ENCODE measurements around the gene NFATC1. TPM values are rescaled to one million over a fixed set of nuclear protein-coding genes. Genes with fewer than 3 reads are reported as not detected.
A peak's percentile ranks its signal among the peaks of the same experiment; 100 is the strongest.

Gene NFATC1
- total and polyA plus RNA-seq, 2 experiments from 2014 or later, result 7.5 to 9.8 TPM

DNA sequence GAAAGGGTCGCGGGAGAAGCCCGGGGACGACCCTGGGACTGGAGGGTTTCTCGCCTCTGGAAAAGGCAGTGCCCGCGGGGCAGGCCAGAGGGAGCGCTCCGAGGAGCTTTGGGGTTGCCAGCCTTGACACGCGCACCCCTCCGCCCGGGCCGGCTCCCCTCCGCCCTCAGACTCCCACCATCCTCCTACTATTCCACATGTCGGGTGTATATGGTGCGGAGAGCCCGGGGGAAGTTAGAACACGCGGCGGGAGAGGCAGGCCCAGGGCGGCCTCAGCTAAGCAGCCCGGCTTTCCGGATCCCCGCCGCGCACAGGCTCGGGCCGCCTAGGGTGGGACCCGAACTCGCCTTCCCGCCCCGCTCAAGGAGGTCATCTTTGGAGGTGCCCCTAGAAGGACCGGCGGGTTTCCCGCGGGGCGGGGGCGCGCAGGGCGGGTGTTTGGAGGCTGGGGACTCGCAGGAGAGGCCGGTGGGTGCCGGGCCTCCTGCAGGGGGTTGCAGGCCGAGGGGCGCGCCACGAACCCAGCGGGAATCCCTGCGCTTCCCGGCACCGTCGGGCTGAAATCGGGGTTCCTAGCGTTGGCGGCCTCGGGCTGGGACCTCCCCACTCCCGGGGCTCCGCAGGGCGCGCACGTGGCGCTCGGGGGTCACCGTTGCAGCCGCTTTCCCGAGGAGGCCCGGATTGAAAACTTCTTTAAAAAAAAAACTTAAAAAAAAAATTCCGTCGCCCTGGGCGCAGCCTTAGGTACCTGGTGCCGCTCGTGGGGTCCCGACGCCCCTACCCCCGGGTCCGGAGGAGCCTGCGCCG, 3.7 kb downstream of the NFATC1 start:
- peak; percentile 29 for DNase-seq
- Histone ChIP-seq H3K79me2 (ENCODE audit: insufficient read depth) (peaks cover 6% of the 10 kb centered on the region; the same call in 1 of the 2 replicates), H3K4me3 (peak overlapping the region; percentile 85), H3K9me2 (ENCODE audit: insufficient read depth) (no peaks in the 10 kb centered on the region), H3K27ac (no peak overlapping the region), H4K20me1 (ENCODE audit: insufficient read depth) (no peaks in the 10 kb centered on the region), H3K9me3 (ENCODE audit: low read depth) (no peaks in the 10 kb centered on the region), H3K27me3 (replicated peaks; ENCODE audit: insufficient read depth) (no peaks in the 10 kb centered on the region), H3K4me1 (ENCODE audit: insufficient read depth) (peaks cover 7% of the 10 kb centered on the region), H3K4me2 (ENCODE audit: unreplicated experiment) (peak overlapping the region; percentile 33), H3K9ac (peak overlapping the region; percentile 82), H2AFZ (peak overlapping the region; percentile 42), H3F3A (ENCODE audit: insufficient read depth) (peaks cover 6% of the 10 kb centered on the region; the same call in 1 of the 2 replicates), H3K36me3 (ENCODE audit: low read depth) (no peaks in the 10 kb centered on the region)
- TF ChIP-seq EZH2 (IDR thresholded peaks at IDR 0.05; ENCODE audit: insufficient read depth, poor library complexity, severe bottlenecking), result no peak
- no peak for TF ChIP-seq EZH2phosphoT487 (IDR thresholded peaks at IDR 0.05; ENCODE audit: insufficient read depth, low read depth)
- WGBS, 2 experiments (ENCODE audit: low coverage in 1 of 2, low lambda C conversion rate in 2 of 2, missing lambda C conversion rate in 2 of 2), result 52 to 57% methylated on average over 53 to 68 of the region's 79 CpGs
- in situ Hi-C loops (cut with MboI), result no loop called here

DNA sequence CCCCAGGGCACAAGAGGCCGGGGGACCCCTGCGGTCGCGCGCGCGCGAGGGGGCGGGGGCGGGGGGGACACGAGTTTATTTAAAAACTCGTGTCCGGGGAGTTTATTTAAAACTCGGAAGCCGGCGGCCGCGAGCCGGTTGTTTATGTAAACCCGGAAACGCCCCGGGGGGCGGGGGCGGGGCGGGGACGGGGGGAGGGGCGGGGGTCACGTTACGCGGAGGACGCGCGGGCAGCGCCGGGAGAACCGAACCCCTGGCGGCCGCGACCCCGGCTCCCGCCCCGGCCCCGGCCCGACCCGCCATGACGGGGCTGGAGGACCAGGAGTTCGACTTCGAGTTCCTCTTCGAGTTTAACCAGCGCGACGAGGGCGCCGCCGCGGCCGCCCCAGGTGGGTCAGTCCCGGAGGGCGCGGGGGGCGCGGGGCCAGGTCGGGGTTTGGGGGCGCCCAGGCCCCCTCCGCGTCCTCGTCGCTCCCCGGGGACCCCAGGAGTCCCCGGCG, 4.4 kb downstream of the NFATC1 start:
- Histone ChIP-seq H3K9ac (peak overlapping the region; percentile 82), H3K36me3 (ENCODE audit: low read depth) (no peaks in the 10 kb centered on the region), H3K4me3 (peak overlapping the region; percentile 85), H3K27me3 (replicated peaks; ENCODE audit: insufficient read depth) (no peaks in the 10 kb centered on the region), H2AFZ (peak overlapping the region; percentile 74), H3K27ac (no peak overlapping the region), H3K4me2 (ENCODE audit: unreplicated experiment) (peak overlapping the region; percentile 80), H3K79me2 (ENCODE audit: insufficient read depth) (peaks cover 13% of the 10 kb centered on the region), H4K20me1 (ENCODE audit: insufficient read depth) (no peaks in the 10 kb centered on the region), H3K4me1 (ENCODE audit: insufficient read depth) (peaks cover 7% of the 10 kb centered on the region), H3K9me3 (ENCODE audit: low read depth) (no peaks in the 10 kb centered on the region), H3K9me2 (ENCODE audit: insufficient read depth) (no peaks in the 10 kb centered on the region), H3F3A (ENCODE audit: insufficient read depth) (peaks cover 6% of the 10 kb centered on the region; the same call in 1 of the 2 replicates)
- in situ Hi-C loops (cut with MboI), result no loop called here
- WGBS, 2 experiments (ENCODE audit: low coverage in 1 of 2, low lambda C conversion rate in 2 of 2, missing lambda C conversion rate in 2 of 2), result 2% methylated on average over 16 to 34 of the region's 71 CpGs
- peak; percentile 77 for DNase-seq
- TF ChIP-seq EZH2 (IDR thresholded peaks at IDR 0.05; ENCODE audit: insufficient read depth, poor library complexity, severe bottlenecking) (no peak), EZH2phosphoT487 (IDR thresholded peaks at IDR 0.05; ENCODE audit: insufficient read depth, low read depth) (no peak)

- Histone ChIP-seq H3K9me2 (ENCODE audit: insufficient read depth) (no peaks in the 10 kb centered on the region), H3K79me2 (ENCODE audit: insufficient read depth) (peaks cover 19% of the 10 kb centered on the region), H3K36me3 (ENCODE audit: low read depth) (no peaks in the 10 kb centered on the region), H2AFZ (peak overlapping the region; percentile 74; the same call in 1 of the 2 replicates), H3K9me3 (ENCODE audit: low read depth) (no peaks in the 10 kb centered on the region), H3K9ac (peak overlapping the region; percentile 82), H3K4me2 (ENCODE audit: unreplicated experiment) (peak overlapping the region; percentile 80), H3K4me1 (ENCODE audit: insufficient read depth) (peaks cover 7% of the 10 kb centered on the region), H4K20me1 (ENCODE audit: insufficient read depth) (no peaks in the 10 kb centered on the region), H3K4me3 (peak overlapping the region; percentile 85), H3K27ac (no peak overlapping the region), H3K27me3 (replicated peaks; ENCODE audit: insufficient read depth) (no peaks in the 10 kb centered on the region), H3F3A (ENCODE audit: insufficient read depth) (peaks cover 6% of the 10 kb centered on the region; the same call in 1 of the 2 replicates)
- 19 to 47% methylated on average over 20 to 50 of the region's 58 CpGs for WGBS, 2 experiments (ENCODE audit: low coverage in 1 of 2, low lambda C conversion rate in 2 of 2, missing lambda C conversion rate in 2 of 2)
- in situ Hi-C loops (cut with MboI), result no loop called here
- TF ChIP-seq EZH2 (IDR thresholded peaks at IDR 0.05; ENCODE audit: insufficient read depth, poor library complexity, severe bottlenecking) (no peak), EZH2phosphoT487 (IDR thresholded peaks at IDR 0.05; ENCODE audit: insufficient read depth, low read depth) (no peak)
- DNase-seq, result peak; percentile 43
Observed at GRCh38 chr18:79400591-79401381, 5.1 kb downstream of the NFATC1 start.

DNA sequence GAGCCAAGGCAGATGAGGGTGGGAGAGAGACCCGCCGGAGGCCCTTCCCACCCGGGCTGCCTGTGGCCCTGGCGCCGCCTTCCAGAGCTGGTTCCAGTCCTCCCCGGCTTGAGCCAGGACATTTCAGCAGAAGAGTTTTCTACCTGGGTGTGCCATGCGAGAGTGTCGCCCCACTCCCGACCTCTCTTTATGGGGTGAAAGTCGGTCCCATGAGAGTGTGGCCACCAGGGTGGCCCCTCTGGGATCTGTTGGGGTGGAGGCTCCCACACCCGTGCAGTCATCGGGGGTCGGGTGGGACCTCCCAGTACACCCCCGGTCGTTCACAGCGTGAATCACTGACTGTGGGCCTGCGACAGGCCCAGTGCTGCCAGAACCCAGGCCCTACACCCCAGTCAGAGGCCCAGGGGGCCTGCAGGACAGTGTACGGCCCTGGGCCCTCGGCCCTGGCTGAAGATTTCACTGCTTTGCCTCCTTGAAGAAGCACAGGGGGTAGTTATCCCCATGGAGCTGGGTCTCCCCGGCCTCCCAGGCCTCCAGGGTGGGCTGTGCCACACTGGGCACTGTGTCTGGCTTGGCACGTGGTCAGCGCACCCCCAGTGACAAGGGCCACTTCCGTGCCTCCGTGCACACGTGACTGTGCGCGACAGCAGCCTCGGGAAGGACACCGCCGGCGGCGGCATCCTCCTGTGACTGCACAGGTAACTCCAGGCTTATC, 5.9 kb downstream of the NFATC1 start:
- 88 to 90% methylated on average over 32 of the region's 32 CpGs for WGBS, 2 experiments (ENCODE audit: low coverage in 1 of 2, low lambda C conversion rate in 2 of 2, missing lambda C conversion rate in 2 of 2)
- Histone ChIP-seq H3K4me2 (ENCODE audit: unreplicated experiment) (peak overlapping the region; percentile 14), H2AFZ (no peak overlapping the region), H3F3A (ENCODE audit: insufficient read depth) (peaks cover 6% of the 10 kb centered on the region; the same call in 1 of the 2 replicates), H3K9me3 (ENCODE audit: low read depth) (no peaks in the 10 kb centered on the region), H3K79me2 (ENCODE audit: insufficient read depth) (peaks cover 24% of the 10 kb centered on the region), H3K9me2 (ENCODE audit: insufficient read depth) (no peaks in the 10 kb centered on the region), H3K36me3 (ENCODE audit: low read depth) (no peaks in the 10 kb centered on the region), H3K4me1 (ENCODE audit: insufficient read depth) (peaks cover 7% of the 10 kb centered on the region), H3K4me3 (no peak overlapping the region), H3K27me3 (replicated peaks; ENCODE audit: insufficient read depth) (no peaks in the 10 kb centered on the region), H3K9ac (no peak overlapping the region), H4K20me1 (ENCODE audit: insufficient read depth) (no peaks in the 10 kb centered on the region), H3K27ac (no peak overlapping the region)
- no peak for DNase-seq
- TF ChIP-seq EZH2 (IDR thresholded peaks at IDR 0.05; ENCODE audit: insufficient read depth, poor library complexity, severe bottlenecking), result no peak
- no peak for TF ChIP-seq EZH2phosphoT487 (IDR thresholded peaks at IDR 0.05; ENCODE audit: insufficient read depth, low read depth)
- in situ Hi-C loops (cut with MboI), result no loop called here
